Activated T-helper 2 cell treated with anti-CD3 and anti-CD28 coated beads, Interferon-gamma antibody, Interleukin-2, Interleukin-4, amounts not matched to agents 10 μg/mL and 5 μg/mL and 100 μg/mL, durations not matched to agents 14 hours and 24 hours and 36 hours (primary cell): ENCODE data around the gene GDF10. TPM values are rescaled to one million over a fixed set of nuclear protein-coding genes. Genes with fewer than 3 reads are reported as not detected.

Experiments used
- DNase-seq: peaks from one replicate; pipeline ENCODE4 v3.0.0; 2021; ENCODE audit warnings: low spot score
- H3K27ac Mint-ChIP-seq: one replicate; pipeline ENCODE4 v1.8.0; 2021; ENCODE audit warnings: mixed read lengths
- H3K27me3 Mint-ChIP-seq: one replicate; pipeline ENCODE4 v1.8.0; 2021; ENCODE audit warnings: low read depth, mixed read lengths
- H3K36me3 Mint-ChIP-seq: one replicate; pipeline ENCODE4 v1.8.0; 2021; ENCODE audit warnings: low read depth, mixed read lengths
- H3K4me1 Mint-ChIP-seq: one replicate; pipeline ENCODE4 v1.8.0; 2021; ENCODE audit warnings: low read depth, mixed read lengths
- H3K4me3 Mint-ChIP-seq: one replicate; pipeline ENCODE4 v1.8.0; 2021; ENCODE audit warnings: low read depth, mild to moderate bottlenecking, moderate library complexity, mixed read lengths
- H3K9me3 Mint-ChIP-seq: one replicate; pipeline ENCODE4 v1.8.0; 2021; ENCODE audit warnings: mixed read lengths
- intact Hi-C: fragments of 100-400 bp; cut with micrococcal nuclease; formaldehyde crosslinking; loops from one replicate; pipeline ENCODE4 v1.15.1; 2023
- total RNA-seq: library from RNA; stranded (reverse); gene quantifications from 2 replicates; pipeline ENCODE4 v1.2.3, GENCODE V29; 2022

The GDF10 gene
- total RNA-seq, 1 donor from 2014 or later: 0.11 TPM

DNA sequence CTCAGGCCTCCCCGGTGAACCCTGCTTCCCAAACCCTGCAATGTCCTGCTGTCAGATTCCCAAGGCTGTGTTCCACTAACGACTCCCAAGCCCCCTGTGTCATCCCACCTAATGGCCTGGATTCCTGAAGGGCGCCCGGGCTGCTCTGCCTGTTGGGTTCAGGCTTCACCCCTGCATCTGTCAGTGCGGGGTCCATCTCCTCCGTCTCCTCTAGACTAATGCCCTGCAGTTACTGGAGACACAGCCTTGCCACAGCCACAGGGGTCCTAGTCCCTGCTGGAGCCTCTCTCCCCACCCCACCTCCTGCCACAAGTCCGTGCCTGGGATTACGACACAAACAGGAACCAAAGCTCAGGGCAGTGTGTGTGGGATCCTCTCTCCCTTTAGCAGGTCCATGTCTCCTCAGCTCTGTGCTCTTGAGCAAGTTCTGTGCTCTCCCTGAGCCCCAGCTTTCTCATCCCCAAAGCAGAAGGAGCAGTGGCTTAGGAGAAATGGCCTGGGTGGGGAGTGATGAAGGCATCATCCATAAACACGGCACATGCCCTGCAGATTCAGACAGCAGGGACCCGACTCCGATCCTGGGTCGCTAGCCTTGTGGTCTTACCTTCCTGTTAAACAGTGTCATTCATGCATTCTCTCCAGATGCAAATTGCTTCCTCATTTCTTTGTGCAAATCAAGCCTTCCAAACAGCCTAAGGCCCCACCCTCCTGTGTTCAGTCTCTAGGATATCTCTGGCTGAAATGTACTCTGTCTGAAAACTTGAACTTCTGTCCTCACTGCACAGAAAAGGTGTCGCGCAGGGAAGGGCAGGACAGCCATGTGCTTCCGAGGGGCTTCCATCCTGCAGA is 40.0 kb downstream of the GDF10 start:
- H3K4me1 Mint-ChIP-seq: peaks cover 3% of the 10 kb centered on the region
- intact Hi-C loops: no loop called here
- no peak overlapping the region for H3K27ac Mint-ChIP-seq
- no peaks in the 10 kb centered on the region for H3K36me3 Mint-ChIP-seq
- H3K27me3 Mint-ChIP-seq: peaks cover 26% of the 10 kb centered on the region
- H3K4me3 Mint-ChIP-seq: no peak overlapping the region
- H3K9me3 Mint-ChIP-seq: no peaks in the 10 kb centered on the region
- no peak for DNase-seq

DNA sequence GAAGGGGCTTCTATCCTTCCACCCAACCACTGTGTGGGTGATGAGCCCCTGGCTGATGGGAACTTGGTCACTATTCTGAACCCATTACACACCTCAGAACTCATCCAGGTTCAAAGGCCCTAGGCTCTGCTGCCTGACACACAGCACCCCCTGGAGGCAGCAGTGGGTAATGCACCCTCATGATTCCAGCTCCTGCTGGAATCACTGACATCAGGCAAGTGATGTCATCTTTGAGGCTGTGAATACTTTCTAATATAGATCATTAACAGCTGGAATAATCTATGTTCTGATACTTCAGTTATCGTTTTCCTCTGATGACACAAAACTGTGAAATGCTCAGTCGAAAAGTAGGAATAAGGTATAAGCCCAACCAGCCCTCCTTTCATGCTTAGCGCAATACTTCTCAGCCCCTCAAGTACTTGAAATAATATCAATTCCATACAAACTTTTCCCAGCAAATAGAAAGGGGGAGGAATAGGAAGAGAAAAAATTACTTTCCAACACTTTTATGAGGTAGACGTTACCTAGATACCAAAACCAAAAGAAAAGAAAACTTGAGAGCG is 40.7 kb downstream of the GDF10 start:
- Mint-ChIP-seq H3K27me3 (peaks cover 26% of the 10 kb centered on the region), H3K9me3 (no peaks in the 10 kb centered on the region), H3K27ac (no peak overlapping the region), H3K36me3 (no peaks in the 10 kb centered on the region), H3K4me3 (no peak overlapping the region), H3K4me1 (peaks cover 3% of the 10 kb centered on the region)
- peak; percentile 54 for DNase-seq
- intact Hi-C loops: no loop called here

DNA sequence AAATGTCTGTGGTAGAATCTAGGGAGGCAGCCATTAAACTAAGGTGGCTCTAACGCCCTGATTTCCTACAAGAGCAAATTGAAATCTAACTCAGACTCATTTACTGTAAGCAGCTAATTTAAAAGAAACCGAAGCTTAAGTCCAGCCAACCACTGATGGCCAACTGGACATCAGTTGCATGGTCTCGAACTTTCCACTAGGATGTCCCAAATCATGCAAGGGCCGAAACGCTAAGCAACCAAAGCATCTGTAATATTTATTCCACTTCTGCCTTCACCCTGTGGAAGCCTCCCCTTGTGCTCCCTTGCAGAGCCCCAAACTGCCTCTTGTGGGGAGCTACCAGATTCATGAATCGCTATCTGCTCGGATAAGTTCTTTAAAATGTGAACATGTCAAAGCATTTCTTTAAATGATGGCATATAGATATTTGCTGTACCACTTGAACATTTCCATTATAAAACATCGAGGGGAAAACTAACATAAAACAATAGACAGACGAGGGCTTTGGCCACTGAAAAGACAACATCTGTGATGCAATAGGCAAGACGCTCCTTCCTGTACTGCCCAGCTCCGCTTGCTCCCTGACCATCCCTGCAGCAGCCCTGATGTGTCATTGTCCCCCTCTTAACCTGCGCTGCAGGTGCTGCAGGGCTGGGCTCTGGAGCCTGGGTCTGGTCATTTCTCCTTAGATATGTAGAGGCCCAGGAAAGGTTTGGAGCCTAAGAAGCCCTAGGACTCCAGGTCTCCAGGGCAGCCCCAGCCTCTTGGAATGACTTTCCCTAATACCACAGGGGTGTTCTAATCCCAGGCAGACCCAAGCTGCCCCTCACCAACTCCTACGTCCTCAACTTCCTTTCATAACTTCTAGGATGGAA is 45.2 kb downstream of the GDF10 start:
- no peak for DNase-seq
- intact Hi-C loops: no loop called here
- Mint-ChIP-seq H3K27me3 (peaks cover 10% of the 10 kb centered on the region), H3K36me3 (no peaks in the 10 kb centered on the region), H3K4me1 (peaks cover 2% of the 10 kb centered on the region), H3K27ac (no peak overlapping the region), H3K4me3 (no peak overlapping the region), H3K9me3 (no peaks in the 10 kb centered on the region)

DNA sequence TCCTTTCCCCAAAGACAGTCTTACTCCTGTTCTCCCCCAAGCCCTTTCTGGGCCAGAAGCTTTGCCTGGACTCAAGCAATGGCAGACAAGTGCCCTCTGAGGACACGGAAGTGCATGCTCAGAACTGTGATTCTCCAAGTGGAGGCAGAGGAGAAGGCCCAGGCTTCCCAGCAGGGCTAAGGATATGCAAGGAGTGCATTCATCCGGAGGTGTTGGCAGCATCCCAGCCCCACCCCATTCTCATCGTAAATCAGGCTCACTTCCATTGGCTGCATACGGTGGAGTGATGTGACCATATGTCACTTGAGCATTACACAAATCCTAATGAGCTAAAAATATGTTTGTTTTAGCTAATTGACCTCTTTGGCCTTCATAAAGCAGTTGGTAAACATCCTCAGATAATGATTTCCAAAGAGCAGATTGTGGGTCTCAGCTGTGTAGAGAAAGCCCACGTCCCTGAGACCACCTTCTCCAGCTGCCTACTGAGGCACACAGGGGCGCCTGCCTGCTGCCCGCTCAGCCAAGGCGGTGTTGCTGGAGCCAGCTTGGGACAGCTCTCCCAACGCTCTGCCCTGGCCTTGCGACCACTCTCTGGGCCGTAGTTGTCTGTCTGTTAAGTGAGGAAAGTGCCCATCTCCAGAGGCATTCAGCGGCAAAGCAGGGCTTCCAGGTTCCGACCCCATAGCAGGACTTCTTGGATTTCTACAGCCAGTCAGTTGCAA is 46.7 kb downstream of the GDF10 start:
- Mint-ChIP-seq H3K4me1 (no peaks in the 10 kb centered on the region), H3K9me3 (no peaks in the 10 kb centered on the region), H3K36me3 (no peaks in the 10 kb centered on the region), H3K4me3 (no peak overlapping the region), H3K27me3 (peaks cover 10% of the 10 kb centered on the region), H3K27ac (no peak overlapping the region)
- DNase-seq: no peak
- intact Hi-C loops: no loop called here

DNA sequence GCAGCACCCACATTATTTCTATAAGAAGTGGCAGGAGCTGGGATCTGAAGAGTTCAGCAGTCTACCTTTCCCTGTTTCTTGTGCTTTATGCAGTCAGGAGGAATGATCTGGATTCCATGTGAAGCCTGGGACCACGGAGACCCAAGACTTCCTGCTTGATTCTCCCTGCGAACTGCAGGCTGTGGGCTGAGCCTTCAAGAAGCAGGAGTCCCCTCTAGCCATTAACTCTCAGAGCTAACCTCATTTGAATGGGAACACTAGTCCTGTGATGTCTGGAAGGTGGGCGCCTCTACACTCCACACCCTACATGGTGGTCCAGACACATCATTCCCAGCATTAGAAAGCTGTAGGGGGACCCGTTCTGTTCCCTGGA is 47.3 kb downstream of the GDF10 start:
- Mint-ChIP-seq H3K9me3 (no peaks in the 10 kb centered on the region), H3K36me3 (no peaks in the 10 kb centered on the region), H3K4me3 (no peak overlapping the region), H3K4me1 (no peaks in the 10 kb centered on the region), H3K27me3 (peaks cover 10% of the 10 kb centered on the region), H3K27ac (no peak overlapping the region)
- intact Hi-C loops: no loop called here
- no peak for DNase-seq

DNA sequence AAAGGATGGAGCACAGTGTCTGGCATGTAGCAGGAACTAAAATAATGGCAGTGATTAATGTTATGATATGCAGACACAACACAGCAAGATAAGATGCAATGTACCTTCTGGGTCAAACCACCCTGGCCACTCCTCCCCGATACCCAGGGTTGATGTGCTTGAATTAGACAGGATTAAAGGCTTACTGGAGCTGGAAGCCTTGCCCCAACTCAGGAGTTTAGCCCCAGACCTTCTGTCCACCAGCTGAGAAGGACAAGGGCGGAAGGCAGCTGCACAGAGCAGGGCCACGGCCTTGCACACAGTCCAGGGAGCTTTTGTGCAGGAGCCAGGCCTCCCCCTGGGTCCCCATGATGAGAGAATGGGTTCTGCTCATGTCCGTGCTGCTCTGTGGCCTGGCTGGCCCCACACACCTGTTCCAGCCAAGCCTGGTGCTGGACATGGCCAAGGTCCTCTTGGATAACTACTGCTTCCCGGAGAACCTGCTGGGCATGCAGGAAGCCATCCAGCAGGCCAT is 48.2 kb downstream of the GDF10 start, which contains the start of gene RBP3:
TSS of gene RBP3 (plus strand) at position 226 of the 514 bp plus-strand sequence. CDS start at position 348, 122 bp downstream.
- H3K4me3 Mint-ChIP-seq: no peak within 1 kb of the TSS

DNA sequence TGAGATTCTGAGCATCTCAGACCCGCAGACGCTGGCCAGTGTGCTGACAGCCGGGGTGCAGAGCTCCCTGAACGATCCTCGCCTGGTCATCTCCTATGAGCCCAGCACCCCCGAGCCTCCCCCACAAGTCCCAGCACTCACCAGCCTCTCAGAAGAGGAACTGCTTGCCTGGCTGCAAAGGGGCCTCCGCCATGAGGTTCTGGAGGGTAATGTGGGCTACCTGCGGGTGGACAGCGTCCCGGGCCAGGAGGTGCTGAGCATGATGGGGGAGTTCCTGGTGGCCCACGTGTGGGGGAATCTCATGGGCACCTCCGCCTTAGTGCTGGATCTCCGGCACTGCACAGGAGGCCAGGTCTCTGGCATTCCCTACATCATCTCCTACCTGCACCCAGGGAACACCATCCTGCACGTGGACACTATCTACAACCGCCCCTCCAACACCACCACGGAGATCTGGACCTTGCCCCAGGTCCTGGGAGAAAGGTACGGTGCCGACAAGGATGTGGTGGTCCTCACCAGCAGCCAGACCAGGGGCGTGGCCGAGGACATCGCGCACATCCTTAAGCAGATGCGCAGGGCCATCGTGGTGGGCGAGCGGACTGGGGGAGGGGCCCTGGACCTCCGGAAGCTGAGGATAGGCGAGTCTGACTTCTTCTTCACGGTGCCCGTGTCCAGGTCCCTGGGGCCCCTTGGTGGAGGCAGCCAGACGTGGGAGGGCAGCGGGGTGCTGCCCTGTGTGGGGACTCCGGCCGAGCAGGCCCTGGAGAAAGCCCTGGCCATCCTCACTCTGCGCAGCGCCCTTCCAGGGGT is 48.9 kb downstream of the GDF10 start:
- no peak overlapping the region for H3K27ac Mint-ChIP-seq

More for the DNA sequence above, 48.2 kb downstream of the GDF10 start, which contains the start of gene RBP3:
- Mint-ChIP-seq H3K9me3 (no peaks in the 10 kb centered on the region), H3K4me1 (no peaks in the 10 kb centered on the region), H3K27ac (no peak within 1 kb of the TSS), H3K27me3 (peaks cover 8% of the 10 kb centered on the region), H3K36me3 (no peaks in the 10 kb centered on the region)
- no peak for DNase-seq
- intact Hi-C loops: no loop called here

DNA sequence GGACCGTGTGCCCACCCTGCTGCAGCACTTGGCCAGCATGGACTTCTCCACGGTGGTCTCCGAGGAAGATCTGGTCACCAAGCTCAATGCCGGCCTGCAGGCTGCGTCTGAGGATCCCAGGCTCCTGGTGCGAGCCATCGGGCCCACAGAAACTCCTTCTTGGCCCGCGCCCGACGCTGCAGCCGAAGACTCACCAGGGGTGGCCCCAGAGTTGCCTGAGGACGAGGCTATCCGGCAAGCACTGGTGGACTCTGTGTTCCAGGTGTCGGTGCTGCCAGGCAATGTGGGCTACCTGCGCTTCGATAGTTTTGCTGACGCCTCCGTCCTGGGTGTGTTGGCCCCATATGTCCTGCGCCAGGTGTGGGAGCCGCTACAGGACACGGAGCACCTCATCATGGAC is 49.5 kb downstream of the GDF10 start:
- no peak overlapping the region for H3K27ac Mint-ChIP-seq
- no peak for DNase-seq
- H3K36me3 Mint-ChIP-seq: no peaks in the 10 kb centered on the region
- peaks cover 7% of the 10 kb centered on the region for H3K27me3 Mint-ChIP-seq
- no peaks in the 10 kb centered on the region for H3K4me1 Mint-ChIP-seq
- H3K9me3 Mint-ChIP-seq: no peaks in the 10 kb centered on the region
- no peak overlapping the region for H3K4me3 Mint-ChIP-seq
- intact Hi-C loops: no loop called here

More for the DNA sequence above, 48.9 kb downstream of the GDF10 start:
- no peaks in the 10 kb centered on the region for H3K4me1 Mint-ChIP-seq
- DNase-seq: no peak
- no peak overlapping the region for H3K4me3 Mint-ChIP-seq
- peaks cover 8% of the 10 kb centered on the region for H3K27me3 Mint-ChIP-seq
- H3K36me3 Mint-ChIP-seq: no peaks in the 10 kb centered on the region
- H3K9me3 Mint-ChIP-seq: no peaks in the 10 kb centered on the region
- intact Hi-C loops: no loop called here

DNA sequence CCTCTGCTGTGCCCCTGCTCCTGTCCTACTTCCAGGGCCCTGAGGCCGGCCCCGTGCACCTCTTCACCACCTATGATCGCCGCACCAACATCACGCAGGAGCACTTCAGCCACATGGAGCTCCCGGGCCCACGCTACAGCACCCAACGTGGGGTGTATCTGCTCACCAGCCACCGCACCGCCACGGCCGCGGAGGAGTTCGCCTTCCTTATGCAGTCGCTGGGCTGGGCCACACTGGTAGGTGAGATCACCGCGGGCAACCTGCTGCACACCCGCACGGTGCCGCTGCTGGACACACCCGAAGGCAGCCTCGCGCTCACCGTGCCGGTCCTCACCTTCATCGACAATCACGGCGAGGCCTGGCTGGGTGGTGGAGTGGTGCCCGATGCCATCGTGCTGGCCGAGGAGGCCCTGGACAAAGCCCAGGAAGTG is 50.0 kb downstream of the GDF10 start:
- Mint-ChIP-seq H3K4me1 (no peaks in the 10 kb centered on the region), H3K4me3 (no peak overlapping the region), H3K27me3 (peaks cover 3% of the 10 kb centered on the region), H3K36me3 (no peaks in the 10 kb centered on the region), H3K27ac (no peak overlapping the region), H3K9me3 (no peaks in the 10 kb centered on the region)
- intact Hi-C loops: no loop called here
- DNase-seq: no peak

DNA sequence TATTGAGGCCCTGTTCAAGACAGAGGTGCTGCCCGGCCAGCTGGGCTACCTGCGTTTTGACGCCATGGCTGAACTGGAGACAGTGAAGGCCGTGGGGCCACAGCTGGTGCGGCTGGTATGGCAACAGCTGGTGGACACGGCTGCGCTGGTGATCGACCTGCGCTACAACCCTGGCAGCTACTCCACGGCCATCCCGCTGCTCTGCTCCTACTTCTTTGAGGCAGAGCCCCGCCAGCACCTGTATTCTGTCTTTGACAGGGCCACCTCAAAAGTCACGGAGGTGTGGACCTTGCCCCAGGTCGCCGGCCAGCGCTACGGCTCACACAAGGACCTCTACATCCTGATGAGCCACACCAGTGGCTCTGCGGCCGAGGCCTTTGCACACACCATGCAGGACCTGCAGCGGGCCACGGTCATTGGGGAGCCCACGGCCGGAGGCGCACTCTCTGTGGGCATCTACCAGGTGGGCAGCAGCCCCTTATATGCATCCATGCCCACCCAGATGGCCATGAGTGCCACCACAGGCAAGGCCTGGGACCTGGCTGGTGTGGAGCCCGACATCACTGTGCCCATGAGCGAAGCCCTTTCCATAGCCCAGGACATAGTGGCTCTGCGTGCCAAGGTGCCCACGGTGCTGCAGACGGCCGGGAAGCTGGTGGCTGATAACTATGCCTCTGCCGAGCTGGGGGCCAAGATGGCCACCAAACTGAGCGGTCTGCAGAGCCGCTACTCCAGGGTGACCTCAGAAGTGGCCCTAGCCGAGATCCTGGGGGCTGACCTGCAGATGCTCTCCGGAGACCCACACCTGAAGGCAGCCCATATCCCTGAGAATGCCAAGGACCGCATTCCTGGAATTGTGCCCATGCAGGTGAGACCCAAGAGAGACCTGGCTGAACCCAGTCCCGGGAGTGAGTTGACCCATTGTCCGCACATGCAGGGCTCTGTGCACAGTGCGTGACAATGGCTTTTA is 51.0 kb downstream of the GDF10 start:
- H3K4me1 Mint-ChIP-seq: no peaks in the 10 kb centered on the region
- no peak overlapping the region for H3K4me3 Mint-ChIP-seq
- H3K36me3 Mint-ChIP-seq: no peaks in the 10 kb centered on the region
- peaks cover 2% of the 10 kb centered on the region for H3K27me3 Mint-ChIP-seq
- intact Hi-C loops: no loop called here
- DNase-seq: no peak
- no peak overlapping the region for H3K27ac Mint-ChIP-seq
- H3K9me3 Mint-ChIP-seq: no peaks in the 10 kb centered on the region
